ENCODE results near the gene KIAA1217. TPM values are rescaled to one million over a fixed set of nuclear protein-coding genes. Genes with fewer than 3 reads are reported as not detected.

Gene KIAA1217
- total and polyA plus RNA-seq, 9 of the 15 experiments (the other 6 are each of a cell fraction or from before 2014, with no cell fraction given) = 0.04 TPM; not detected in 8

GRCh38 chr10:24569330-24569796 is 360.4 kb downstream of the KIAA1217 start (continued):
- TF ChIP-seq RREB1 (CRISPR knock-in tag; IDR thresholded peaks at IDR 0.05) = no peak
- peak; percentile 67; the same call in 1 of the 2 replicates for TF ChIP-seq KLF6 (CRISPR knock-in tag; IDR thresholded peaks at IDR 0.05; ENCODE audit: borderline replicate concordance)
- no peak for TF ChIP-seq PCBP2 (IDR thresholded peaks at IDR 0.05; ENCODE audit: low read depth, low read length, poor library complexity, severe bottlenecking)
- TF ChIP-seq ZNF79 (CRISPR knock-in tag; IDR thresholded peaks at IDR 0.05; ENCODE audit: low read depth) = no peak
- no peak for TF ChIP-seq PBX2 (CRISPR knock-in tag; IDR thresholded peaks at IDR 0.05; ENCODE audit: low read depth)
- no peak for TF ChIP-seq PBX2 (tag; conservative IDR thresholded peaks at IDR 0.05; ENCODE audit: low read depth)
- no peak for TF ChIP-seq ZNF184 (CRISPR knock-in tag; IDR thresholded peaks at IDR 0.05)
- peak; percentile 66 for TF ChIP-seq EP400 (IDR thresholded peaks at IDR 0.05)
- TF ChIP-seq WHSC1 (IDR thresholded peaks at IDR 0.05; ENCODE audit: low read length) = no peak
- no peak for TF ChIP-seq HDGF (IDR thresholded peaks at IDR 0.05)
- TF ChIP-seq, protein P1, sequence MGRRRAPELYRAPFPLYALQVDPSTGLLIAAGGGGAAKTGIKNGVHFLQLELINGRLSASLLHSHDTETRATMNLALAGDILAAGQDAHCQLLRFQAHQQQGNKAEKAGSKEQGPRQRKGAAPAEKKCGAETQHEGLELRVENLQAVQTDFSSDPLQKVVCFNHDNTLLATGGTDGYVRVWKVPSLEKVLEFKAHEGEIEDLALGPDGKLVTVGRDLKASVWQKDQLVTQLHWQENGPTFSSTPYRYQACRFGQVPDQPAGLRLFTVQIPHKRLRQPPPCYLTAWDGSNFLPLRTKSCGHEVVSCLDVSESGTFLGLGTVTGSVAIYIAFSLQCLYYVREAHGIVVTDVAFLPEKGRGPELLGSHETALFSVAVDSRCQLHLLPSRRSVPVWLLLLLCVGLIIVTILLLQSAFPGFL (CRISPR knock-in tag; IDR thresholded peaks at IDR 0.05) = no peak
- no peak for TF ChIP-seq YY1 (IDR thresholded peaks at IDR 0.05; ENCODE audit: borderline replicate concordance in 1 of 3, control insufficient read depth in 1 of 3, extremely low read depth in 1 of 3, insufficient read depth in 3 of 3, insufficient read length in 1 of 3, insufficient replicate concordance in 2 of 3, low read depth in 1 of 3, low read length in 2 of 3)
